NCI-H146 treated with DMSO at 0.1 percent for 48 hours (cell line): ENCODE data around the gene SCFD2.

Source experiments
- DNase-seq: peaks from one replicate; lab custom pipeline; 2025; ENCODE audit not compliant: unreplicated experiment; lab: John Stamatoyannopoulos, UW

Gene SCFD2

GRCh38 chr4:52866734-52867133 lies 499.1 kb downstream of the SCFD2 start:
- no peak for DNase-seq

GRCh38 chr4:52865300-52865699 lies 500.6 kb downstream of the SCFD2 start:
- no peak for DNase-seq

GRCh38 chr4:52864793-52865192 lies 501.1 kb downstream of the SCFD2 start:
- DNase-seq = no peak

- no peak for DNase-seq
These were observed 502.5 kb downstream of the SCFD2 start for GRCh38 chr4:52863324-52863723.

GRCh38 chr4:52862639-52863161 lies 503.2 kb downstream of the SCFD2 start:
- DNase-seq = no peak

GRCh38 chr4:52861879-52862616 lies 503.8 kb downstream of the SCFD2 start, which contains the start of gene RASL11B:
Gene RASL11B (plus strand): TSS chr4:52862317. CDS start chr4:52862508, 191 bp downstream.
- peak; percentile 66 for DNase-seq

- no peak for DNase-seq
These were observed 504.6 kb downstream of the SCFD2 start for GRCh38 chr4:52861171-52861823.

GRCh38 chr4:52860361-52860760 lies 505.5 kb downstream of the SCFD2 start:
- no peak for DNase-seq

GRCh38 chr4:52856801-52857200 lies 509.1 kb downstream of the SCFD2 start:
- DNase-seq = no peak

- no peak for DNase-seq
These were observed 512.5 kb downstream of the SCFD2 start for GRCh38 chr4:52853351-52853750.

GRCh38 chr4:52852711-52853110 lies 513.1 kb downstream of the SCFD2 start:
- no peak for DNase-seq

- no peak for DNase-seq
These were observed 513.8 kb downstream of the SCFD2 start for GRCh38 chr4:52852041-52852440.

- no peak for DNase-seq
These were observed 515.3 kb downstream of the SCFD2 start for GRCh38 chr4:52850406-52851124.

- no peak for DNase-seq
These were observed 517.6 kb downstream of the SCFD2 start for GRCh38 chr4:52848254-52848653.

GRCh38 chr4:52846502-52846901 lies 519.4 kb downstream of the SCFD2 start:
- DNase-seq = no peak

- DNase-seq = no peak
These were observed 521.3 kb downstream of the SCFD2 start for GRCh38 chr4:52844596-52844995.

- no peak for DNase-seq
These were observed 521.9 kb downstream of the SCFD2 start for GRCh38 chr4:52843958-52844357.

GRCh38 chr4:52843351-52843750 lies 522.5 kb downstream of the SCFD2 start:
- no peak for DNase-seq

GRCh38 chr4:52842792-52843191 lies 523.1 kb downstream of the SCFD2 start:
- DNase-seq = no peak

GRCh38 chr4:52841682-52842456 lies 524.0 kb downstream of the SCFD2 start:
- DNase-seq = no peak
